GM12878 (cell line): Measurements from ENCODE around the gene CHN1. TPM values are rescaled to one million over a fixed set of nuclear protein-coding genes. Genes with fewer than 3 reads are reported as not detected.

Experiments used
- ATAC-seq: fragments of 200-7000 bp; cut with Tn5 transposase; 3 replicates; pipeline ENCODE4 v1.9.1; 2020; ENCODE audit warnings: mild to moderate bottlenecking, moderate library complexity
- BruUV-seq: library from RNA; stranded (reverse); fragments of 400-500 nt; replicated peaks from 2 replicates; lab custom pipeline; 2021; lab: Mats Ljungman, UMichigan
- CTCF ChIA-PET: fragments of 300-600 bp; sonication (Branson Sonifier 250); formaldehyde crosslinking; extraction: SDS; loops from one replicate; lab custom pipeline; 2021; ENCODE audit warnings: inconsistent platforms; lab: Yijun Ruan, JAX
- POLR2A ChIA-PET: fragments of 350-600 bp; formaldehyde crosslinking; extraction: SDS; loops from one replicate; lab custom pipeline; 2021; ENCODE audit warnings: inconsistent platforms; lab: Charles Lee
- RAD21 ChIA-PET: fragments of 300-600 bp; sonication (Branson Sonifier 250); formaldehyde crosslinking; loops from one replicate; lab custom pipeline; 2023; ENCODE audit warnings: antibody characterized with exemption; ENCODE audit not compliant: unreplicated experiment; lab: Charles Lee
- SMC1A ChIA-PET: fragments of 300-600 bp; sonication (Branson Sonifier 250); formaldehyde crosslinking; loops from one replicate; lab custom pipeline; 2023; ENCODE audit not compliant: unreplicated experiment, uncharacterized antibody; lab: Charles Lee
- DNase-seq: peaks from one replicate; pipeline ENCODE4 v3.0.0-alpha.2; 2011; ENCODE audit warnings: low read depth, low spot score
- FAIRE-seq: peaks from 3 replicates; lab custom pipeline; 2011; peaks lifted over from hg19 to GRCh38; lab: Jason Lieb, UNC
- H2AFZ ChIP-seq: 2 replicates; pipeline ENCODE4 v1.6.0; 2011; ENCODE audit warnings: low read depth, low read length, control low read depth; ENCODE audit not compliant: control insufficient read depth
- H3K27ac ChIP-seq: 2 replicates; pipeline ENCODE4 v1.5.1; 2011; ENCODE audit warnings: control low read depth; ENCODE audit not compliant: control insufficient read depth, insufficient read depth
- H3K27me3 ChIP-seq, 2 experiments: replicated peaks in 1 of 2; 2 replicates each; pipeline versions ENCODE4 v1.6.0 to v1.6.1; 2011; ENCODE audit warnings: low read length in 1 of 2; ENCODE audit not compliant: control insufficient read depth in 2 of 2, insufficient read depth in 2 of 2
- H3K36me3 ChIP-seq, 2 experiments: 2 replicates each; pipeline ENCODE4 v1.5.1; 2011; ENCODE audit warnings: low read length in 1 of 2; ENCODE audit not compliant: control insufficient read depth in 2 of 2, insufficient read depth in 2 of 2
- H3K4me1 ChIP-seq: 2 replicates; pipeline ENCODE4 v1.6.1; 2011; ENCODE audit warnings: mild to moderate bottlenecking, low read length, moderate library complexity, mixed read lengths; ENCODE audit not compliant: control insufficient read depth, insufficient read depth
- H3K4me2 ChIP-seq: 2 replicates; pipeline ENCODE4 v1.6.0; 2011; ENCODE audit warnings: control low read depth; ENCODE audit not compliant: control insufficient read depth, insufficient read depth
- H3K4me3 ChIP-seq: fragments of 200-600 bp; sonication (generic); 2 replicates; pipeline ENCODE4 v1.5.1; 2016
- H3K79me2 ChIP-seq: 2 replicates; pipeline ENCODE4 v1.6.0; 2011; ENCODE audit warnings: low read length; ENCODE audit not compliant: control insufficient read depth, insufficient read depth
- H3K9ac ChIP-seq: 2 replicates; pipeline ENCODE4 v1.8.0; 2011; ENCODE audit warnings: low read length, control low read depth, mixed read lengths; ENCODE audit not compliant: control insufficient read depth, insufficient read depth
- H3K9me3 ChIP-seq: replicated peaks from 3 replicates; pipeline ENCODE4 v1.5.1; 2011; ENCODE audit warnings: mild to moderate bottlenecking, low read length; ENCODE audit not compliant: control insufficient read depth, insufficient read depth
- H4K20me1 ChIP-seq: 2 replicates; pipeline ENCODE4 v1.6.0; 2011; ENCODE audit not compliant: control insufficient read depth, insufficient read depth
- E2F4 ChIP-seq: IDR thresholded peaks from 2 replicates; pipeline ENCODE4 v1.6.1; 2012; ENCODE audit warnings: low read depth, low read length, improper control_type of control experiment
- HSF1 ChIP-seq: fragments of 150-350 bp; IDR thresholded peaks from 2 replicates; pipeline ENCODE4 v1.6.1; 2014; ENCODE audit warnings: mild to moderate bottlenecking, low read depth, low read length
- POLR2AphosphoS5 ChIP-seq: IDR thresholded peaks from 2 replicates; pipeline ENCODE4 v1.6.1; 2011; ENCODE audit warnings: mild to moderate bottlenecking, low read length, inconsistent platforms
- SMAD1 ChIP-seq: fragments of 450-650 bp; IDR thresholded peaks from 2 replicates; pipeline ENCODE4 v1.6.1; 2018; ENCODE audit warnings: mild to moderate bottlenecking, low read depth; ENCODE audit not compliant: partially characterized antibody
- SUZ12 ChIP-seq: fragments of 200-600 bp; sonication (generic); IDR thresholded peaks from one replicate; pipeline ENCODE4 v1.6.1; 2018; ENCODE audit warnings: antibody characterized with exemption, mild to moderate bottlenecking; ENCODE audit not compliant: unreplicated experiment
- TCF3 ChIP-seq: IDR thresholded peaks from 2 replicates; pipeline ENCODE4 v1.6.1; 2012; ENCODE audit warnings: low read depth, mild to moderate bottlenecking, low read length, borderline replicate concordance; ENCODE audit not compliant: insufficient read depth
- YBX1 ChIP-seq: fragments of 450-650 bp; IDR thresholded peaks from 2 replicates; pipeline ENCODE4 v1.6.1; 2016; ENCODE audit warnings: antibody characterized with exemption
- ZSCAN29 ChIP-seq: fragments of 450-650 bp; IDR thresholded peaks from 2 replicates; pipeline ENCODE4 v1.6.1; 2017; ENCODE audit warnings: mild to moderate bottlenecking, moderate library complexity
- WGBS: methylation state at CpG from one replicate; pipeline ENCODE4 v1.1.6; 2016; ENCODE audit warnings: low lambda C conversion rate; ENCODE audit not compliant: insufficient replicate concordance, insufficient coverage; ENCODE audit errors: missing lambda C conversion rate; 5-methylcytosine and 5-hydroxymethylcytosine counted together
- in situ Hi-C: fragments of 300-500 bp; cut with MboI; formaldehyde crosslinking; loops from 9 replicates; pipeline ENCODE4 v1.14.3; 2018; ENCODE audit warnings: mixed read lengths
- intact Hi-C: fragments of 100-400 bp; cut with micrococcal nuclease; formaldehyde crosslinking; loops from one replicate; pipeline ENCODE4 v1.14.2; 2022; ENCODE audit not compliant: unreplicated experiment
- polyA plus RNA-seq, 11 experiments: library from polyadenylated mRNA; depleted of rRNA in 4 of 11; unstranded in 6 of 11; stranded (reverse) in 5 of 11; fragments of >200 nt; fragmentation: Nextera tagmentation in 4 of 11; fragmentation: Illumina TruSeq in 1 of 11; extraction: Ambion mirVana in 4 of 11; extraction: Trizol in 1 of 11; gene quantifications; 1 replicate in 1 of 11; 2 replicates in 10 of 11; pipeline versions ENCODE4 v1.2.1 to v1.2.3, GENCODE V29; 2011 to 2016; ENCODE audit warnings: inconsistent platforms in 2 of 11, missing spikeins in 2 of 11, low read depth in 1 of 11
- total RNA-seq, 4 experiments: library from RNA; depleted of rRNA in 3 of 4; stranded (reverse); fragments of >200 nt in 3 of 4; fragmentation: Illumina TruSeq in 1 of 4; extraction: Trizol in 1 of 4; gene quantifications; 2 replicates each; pipeline versions ENCODE4 v1.2.1 to v1.2.3, GENCODE V29; 2013 to 2021
- TF ChIP-seq, protein P1 (sequence below): fragments of 450-650 bp; IDR thresholded peaks from 2 replicates; pipeline ENCODE4 v1.6.1; 2017; ENCODE audit warnings: antibody characterized with exemption, mild to moderate bottlenecking, moderate library complexity
- TF ChIP-seq, protein P2 (sequence below): IDR thresholded peaks from 2 replicates; pipeline ENCODE4 v1.6.1; 2012; ENCODE audit warnings: mild to moderate bottlenecking, low read depth, low read length
- TF ChIP-seq, protein P3 (sequence below): fragments of 450-650 bp; IDR thresholded peaks from 2 replicates; pipeline ENCODE4 v1.6.1; 2017; ENCODE audit warnings: borderline replicate concordance
- TF ChIP-seq, protein P4 (sequence below): IDR thresholded peaks from 2 replicates; pipeline ENCODE4 v1.6.1; 2012; ENCODE audit warnings: low read length, inconsistent platforms

Gene CHN1
- total and polyA plus RNA-seq, 10 of the 15 experiments (the other 5 are each of a cell fraction or from before 2014, with no cell fraction given): 0.18 to 0.92 (median 0.53) TPM; not detected in 1

DNA sequence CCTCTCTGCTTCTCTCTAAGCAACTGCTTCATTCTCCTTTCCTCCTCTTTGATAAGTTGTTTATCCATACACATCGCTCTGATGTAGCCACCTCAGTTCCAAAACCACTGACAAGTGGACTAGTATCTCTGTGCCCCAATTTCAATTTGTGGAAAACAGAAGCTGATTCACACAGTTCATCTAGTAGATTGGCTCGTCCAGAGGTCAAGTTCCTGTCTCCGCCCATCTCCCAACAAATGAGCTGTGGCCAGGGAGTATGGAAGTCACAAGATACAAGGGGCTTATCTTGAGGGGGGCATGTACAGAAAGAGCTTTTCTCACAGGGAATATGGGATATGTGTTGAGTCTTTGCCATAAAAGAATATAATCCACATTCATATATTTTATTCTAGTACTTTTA lies 17.7 kb upstream of the CHN1 start:
- POLR2A ChIA-PET: no interaction called here
- WGBS: 72% methylated on average over 3 of the region's 3 CpGs
- TF ChIP-seq, protein P1, sequence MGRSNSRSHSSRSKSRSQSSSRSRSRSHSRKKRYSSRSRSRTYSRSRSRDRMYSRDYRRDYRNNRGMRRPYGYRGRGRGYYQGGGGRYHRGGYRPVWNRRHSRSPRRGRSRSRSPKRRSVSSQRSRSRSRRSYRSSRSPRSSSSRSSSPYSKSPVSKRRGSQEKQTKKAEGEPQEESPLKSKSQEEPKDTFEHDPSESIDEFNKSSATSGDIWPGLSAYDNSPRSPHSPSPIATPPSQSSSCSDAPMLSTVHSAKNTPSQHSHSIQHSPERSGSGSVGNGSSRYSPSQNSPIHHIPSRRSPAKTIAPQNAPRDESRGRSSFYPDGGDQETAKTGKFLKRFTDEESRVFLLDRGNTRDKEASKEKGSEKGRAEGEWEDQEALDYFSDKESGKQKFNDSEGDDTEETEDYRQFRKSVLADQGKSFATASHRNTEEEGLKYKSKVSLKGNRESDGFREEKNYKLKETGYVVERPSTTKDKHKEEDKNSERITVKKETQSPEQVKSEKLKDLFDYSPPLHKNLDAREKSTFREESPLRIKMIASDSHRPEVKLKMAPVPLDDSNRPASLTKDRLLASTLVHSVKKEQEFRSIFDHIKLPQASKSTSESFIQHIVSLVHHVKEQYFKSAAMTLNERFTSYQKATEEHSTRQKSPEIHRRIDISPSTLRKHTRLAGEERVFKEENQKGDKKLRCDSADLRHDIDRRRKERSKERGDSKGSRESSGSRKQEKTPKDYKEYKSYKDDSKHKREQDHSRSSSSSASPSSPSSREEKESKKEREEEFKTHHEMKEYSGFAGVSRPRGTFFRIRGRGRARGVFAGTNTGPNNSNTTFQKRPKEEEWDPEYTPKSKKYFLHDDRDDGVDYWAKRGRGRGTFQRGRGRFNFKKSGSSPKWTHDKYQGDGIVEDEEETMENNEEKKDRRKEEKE: no peak
- TF ChIP-seq ZSCAN29 (no peak), E2F4 (no peak), TCF3 (no peak), SUZ12 (no peak), SMAD1 (no peak), YBX1 (no peak), POLR2AphosphoS5 (no peak), HSF1 (no peak)
- TF ChIP-seq, protein P2, sequence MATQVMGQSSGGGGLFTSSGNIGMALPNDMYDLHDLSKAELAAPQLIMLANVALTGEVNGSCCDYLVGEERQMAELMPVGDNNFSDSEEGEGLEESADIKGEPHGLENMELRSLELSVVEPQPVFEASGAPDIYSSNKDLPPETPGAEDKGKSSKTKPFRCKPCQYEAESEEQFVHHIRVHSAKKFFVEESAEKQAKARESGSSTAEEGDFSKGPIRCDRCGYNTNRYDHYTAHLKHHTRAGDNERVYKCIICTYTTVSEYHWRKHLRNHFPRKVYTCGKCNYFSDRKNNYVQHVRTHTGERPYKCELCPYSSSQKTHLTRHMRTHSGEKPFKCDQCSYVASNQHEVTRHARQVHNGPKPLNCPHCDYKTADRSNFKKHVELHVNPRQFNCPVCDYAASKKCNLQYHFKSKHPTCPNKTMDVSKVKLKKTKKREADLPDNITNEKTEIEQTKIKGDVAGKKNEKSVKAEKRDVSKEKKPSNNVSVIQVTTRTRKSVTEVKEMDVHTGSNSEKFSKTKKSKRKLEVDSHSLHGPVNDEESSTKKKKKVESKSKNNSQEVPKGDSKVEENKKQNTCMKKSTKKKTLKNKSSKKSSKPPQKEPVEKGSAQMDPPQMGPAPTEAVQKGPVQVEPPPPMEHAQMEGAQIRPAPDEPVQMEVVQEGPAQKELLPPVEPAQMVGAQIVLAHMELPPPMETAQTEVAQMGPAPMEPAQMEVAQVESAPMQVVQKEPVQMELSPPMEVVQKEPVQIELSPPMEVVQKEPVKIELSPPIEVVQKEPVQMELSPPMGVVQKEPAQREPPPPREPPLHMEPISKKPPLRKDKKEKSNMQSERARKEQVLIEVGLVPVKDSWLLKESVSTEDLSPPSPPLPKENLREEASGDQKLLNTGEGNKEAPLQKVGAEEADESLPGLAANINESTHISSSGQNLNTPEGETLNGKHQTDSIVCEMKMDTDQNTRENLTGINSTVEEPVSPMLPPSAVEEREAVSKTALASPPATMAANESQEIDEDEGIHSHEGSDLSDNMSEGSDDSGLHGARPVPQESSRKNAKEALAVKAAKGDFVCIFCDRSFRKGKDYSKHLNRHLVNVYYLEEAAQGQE: no peak
- TF ChIP-seq, protein P3, sequence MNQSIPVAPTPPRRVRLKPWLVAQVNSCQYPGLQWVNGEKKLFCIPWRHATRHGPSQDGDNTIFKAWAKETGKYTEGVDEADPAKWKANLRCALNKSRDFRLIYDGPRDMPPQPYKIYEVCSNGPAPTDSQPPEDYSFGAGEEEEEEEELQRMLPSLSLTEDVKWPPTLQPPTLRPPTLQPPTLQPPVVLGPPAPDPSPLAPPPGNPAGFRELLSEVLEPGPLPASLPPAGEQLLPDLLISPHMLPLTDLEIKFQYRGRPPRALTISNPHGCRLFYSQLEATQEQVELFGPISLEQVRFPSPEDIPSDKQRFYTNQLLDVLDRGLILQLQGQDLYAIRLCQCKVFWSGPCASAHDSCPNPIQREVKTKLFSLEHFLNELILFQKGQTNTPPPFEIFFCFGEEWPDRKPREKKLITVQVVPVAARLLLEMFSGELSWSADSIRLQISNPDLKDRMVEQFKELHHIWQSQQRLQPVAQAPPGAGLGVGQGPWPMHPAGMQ: no peak
- TF ChIP-seq, protein P4, sequence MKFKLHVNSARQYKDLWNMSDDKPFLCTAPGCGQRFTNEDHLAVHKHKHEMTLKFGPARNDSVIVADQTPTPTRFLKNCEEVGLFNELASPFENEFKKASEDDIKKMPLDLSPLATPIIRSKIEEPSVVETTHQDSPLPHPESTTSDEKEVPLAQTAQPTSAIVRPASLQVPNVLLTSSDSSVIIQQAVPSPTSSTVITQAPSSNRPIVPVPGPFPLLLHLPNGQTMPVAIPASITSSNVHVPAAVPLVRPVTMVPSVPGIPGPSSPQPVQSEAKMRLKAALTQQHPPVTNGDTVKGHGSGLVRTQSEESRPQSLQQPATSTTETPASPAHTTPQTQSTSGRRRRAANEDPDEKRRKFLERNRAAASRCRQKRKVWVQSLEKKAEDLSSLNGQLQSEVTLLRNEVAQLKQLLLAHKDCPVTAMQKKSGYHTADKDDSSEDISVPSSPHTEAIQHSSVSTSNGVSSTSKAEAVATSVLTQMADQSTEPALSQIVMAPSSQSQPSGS: no peak

More for the DNA sequence above, 17.7 kb upstream of the CHN1 start:
- FAIRE-seq: no peak
- Histone ChIP-seq H3K4me3 (no peak overlapping the region), H4K20me1 (no peaks in the 10 kb centered on the region), H3K9ac (no peak overlapping the region), H3K36me3 (no peaks in the 10 kb centered on the region), H2AFZ (no peak overlapping the region), H3K27me3 (no peaks in the 10 kb centered on the region), H3K79me2 (no peaks in the 10 kb centered on the region), H3K4me2 (no peak overlapping the region), H3K27ac (no peak overlapping the region), H3K4me1 (no peaks in the 10 kb centered on the region), H3K9me3 (no peaks in the 10 kb centered on the region)
- in situ Hi-C loops (no loop called here), intact Hi-C loops (no loop called here)
- ChIA-PET CTCF (interaction anchor here (0.6 kb wide), 1 partner anchor 307 kb away, joined by 3 read pairs; no protein-coding TSS in a partner anchor), RAD21 (no interaction called here), SMC1A (no interaction called here)
- DNase-seq: no peak
- no TSS peak for BruUV-seq
- ATAC-seq: no peak
